HG02943 (cell line): ENCODE results near the gene SH2D1B.
"Not testable (repeated sequence)": the region's sequence is repeated elsewhere in the genome, so short reads cannot be mapped to it uniquely, and the experiment has no call there.

ENCODE experiments used
- ATAC-seq: cut with Tn5 transposase; IDR thresholded peaks from one replicate; pipeline ENCODE4 v1.9.1; 2021; ENCODE audit warnings: mild to moderate bottlenecking, low read depth, moderate library complexity; ENCODE audit not compliant: unreplicated experiment

SH2D1B gene

DNA sequence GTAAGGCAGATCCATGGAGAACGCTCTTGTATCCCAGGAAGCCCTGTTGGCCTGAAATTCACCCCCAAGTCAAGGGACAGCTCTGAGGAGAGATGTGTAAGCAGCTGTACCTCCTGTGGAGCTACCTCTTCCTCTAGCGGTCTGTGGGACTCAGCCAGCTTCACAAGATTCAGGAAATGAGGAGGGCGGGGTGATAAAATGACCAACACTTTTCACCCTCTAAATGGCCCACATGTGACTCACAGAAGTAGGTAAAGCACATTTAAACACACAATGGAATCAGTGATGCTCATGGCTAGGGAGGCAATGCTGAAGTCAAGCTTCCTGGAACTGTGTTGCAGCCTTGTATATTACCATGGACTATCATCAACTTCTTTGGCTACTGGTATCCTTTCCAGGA lies at the start of gene SH2D1B:
TSS of gene SH2D1B (minus strand) at position 135 of the 400 bp plus-strand sequence. CDS start at position 15, 120 bp downstream.
- ATAC-seq = no peak

GRCh38 chr1:162458236-162458635 lies 46.3 kb upstream of the SH2D1B start:
- no peak for ATAC-seq

DNA sequence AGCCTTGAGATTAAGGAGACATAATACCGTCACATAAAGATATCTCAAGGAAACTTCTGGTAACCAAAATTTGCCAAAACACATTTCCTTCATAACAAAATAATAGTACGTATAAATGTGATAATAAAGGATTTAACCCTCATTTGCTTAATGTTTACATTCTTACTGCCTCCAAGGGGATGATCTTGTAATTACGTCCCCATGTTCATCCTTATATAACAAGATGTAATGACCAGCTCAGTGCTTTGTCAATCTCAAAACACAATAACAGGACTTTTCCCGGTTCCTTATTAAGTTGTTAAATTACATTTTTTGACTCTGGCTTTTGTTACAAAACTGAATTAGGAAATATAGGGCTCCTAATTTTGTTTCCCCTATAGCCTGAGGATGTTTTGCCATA lies 44.4 kb upstream of the SH2D1B start:
- no peak for ATAC-seq

GRCh38 chr1:162454361-162454760 lies 42.4 kb upstream of the SH2D1B start:
- not testable (repeated sequence) for ATAC-seq

DNA sequence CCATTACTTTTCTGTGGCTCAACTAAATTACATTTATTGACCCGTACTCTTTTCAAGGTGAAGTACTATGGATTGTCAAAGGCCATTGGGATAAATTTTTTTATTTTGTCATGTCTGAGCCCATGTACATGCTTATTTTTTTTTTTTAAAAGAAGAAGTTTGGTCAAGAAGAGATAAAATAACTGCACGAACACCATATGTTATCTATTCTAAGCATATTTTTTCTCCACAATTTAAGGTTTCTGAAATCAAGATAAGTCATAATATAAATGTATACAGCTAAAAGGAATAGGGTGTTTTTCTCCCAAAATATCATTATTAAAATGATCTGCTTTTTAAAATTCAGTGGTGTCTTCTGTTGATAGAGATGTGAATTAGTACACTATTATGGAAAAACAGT lies 35.0 kb upstream of the SH2D1B start:
- ATAC-seq = no peak

DNA sequence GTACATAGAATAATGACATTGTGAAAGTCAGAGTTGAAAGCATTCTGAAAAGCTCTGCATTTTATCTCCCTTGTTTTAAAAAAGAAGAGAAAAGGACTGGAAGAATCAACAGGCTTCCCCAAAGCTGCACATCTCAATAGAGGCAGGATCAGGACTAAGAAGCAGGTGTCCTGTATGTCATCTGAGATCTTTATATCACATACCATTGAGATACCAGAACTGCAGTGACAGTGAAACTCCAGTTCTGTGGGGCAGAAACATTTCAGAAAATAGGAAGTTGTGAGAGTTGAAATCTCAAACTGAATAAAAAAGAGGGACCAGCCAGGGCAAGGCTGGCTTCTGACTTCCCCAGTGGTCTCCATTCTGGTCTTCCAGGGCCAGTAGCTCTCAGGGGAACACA lies 33.0 kb upstream of the SH2D1B start:
- no peak for ATAC-seq

- not testable (repeated sequence) for ATAC-seq
Observed at GRCh38 chr1:162432977-162433713, 21.2 kb upstream of the SH2D1B start.

DNA sequence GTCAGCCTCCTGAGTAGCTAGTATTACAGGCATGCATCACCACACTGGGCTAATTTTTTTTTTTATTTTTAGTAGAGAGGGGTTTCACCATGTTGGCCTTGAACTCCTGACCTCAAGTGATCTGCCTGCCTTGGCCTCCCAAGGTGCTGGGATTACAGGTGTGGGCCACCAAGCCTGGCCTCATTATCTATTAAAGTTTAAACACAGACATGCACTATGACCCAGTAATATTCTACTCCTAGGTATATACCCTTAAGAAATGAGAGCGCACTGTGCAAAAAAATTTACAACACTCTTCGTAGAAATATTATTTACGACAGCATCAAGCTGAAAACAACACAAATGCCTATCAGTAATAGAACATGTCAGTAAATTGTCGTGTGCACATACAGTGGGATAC lies 18.6 kb upstream of the SH2D1B start:
- no peak for ATAC-seq

DNA sequence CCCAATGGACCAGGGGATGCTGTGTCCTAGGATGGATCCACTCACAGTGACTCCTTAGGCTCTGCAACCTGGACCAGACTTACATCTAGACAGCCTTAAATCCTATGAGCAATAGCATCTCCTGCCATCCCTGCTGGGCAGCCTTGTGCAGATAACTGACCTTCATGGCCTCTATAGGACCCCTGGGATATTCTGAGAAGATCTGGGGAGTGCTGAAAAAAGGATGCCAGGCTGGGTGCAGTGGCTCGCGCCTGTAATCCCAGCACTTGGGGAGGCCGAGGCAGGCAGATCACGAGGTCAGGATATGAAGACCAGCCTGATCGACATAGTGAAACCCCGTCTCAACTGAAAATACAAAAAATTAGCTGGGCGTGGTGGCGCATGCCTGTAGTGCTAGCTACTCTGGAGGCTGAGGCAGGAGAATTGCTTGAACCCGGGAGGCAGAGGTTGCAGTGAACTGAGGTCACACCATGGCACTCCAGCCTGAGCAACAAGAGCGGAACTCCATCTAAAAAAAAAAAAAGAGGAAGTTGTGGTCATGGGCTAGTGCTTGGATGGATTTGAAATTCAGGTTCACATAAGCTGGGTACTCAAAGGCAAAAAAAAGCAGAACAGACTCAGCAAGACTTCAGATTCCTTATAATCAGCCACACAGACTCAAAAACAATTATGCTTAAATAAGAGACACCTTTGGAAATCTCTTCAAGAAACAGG lies 10.9 kb upstream of the SH2D1B start:
- ATAC-seq = no peak

- ATAC-seq = no peak
Observed at GRCh38 chr1:162421258-162422164, 9.6 kb upstream of the SH2D1B start.

GRCh38 chr1:162420120-162420519 lies 8.2 kb upstream of the SH2D1B start:
- ATAC-seq = no peak

DNA sequence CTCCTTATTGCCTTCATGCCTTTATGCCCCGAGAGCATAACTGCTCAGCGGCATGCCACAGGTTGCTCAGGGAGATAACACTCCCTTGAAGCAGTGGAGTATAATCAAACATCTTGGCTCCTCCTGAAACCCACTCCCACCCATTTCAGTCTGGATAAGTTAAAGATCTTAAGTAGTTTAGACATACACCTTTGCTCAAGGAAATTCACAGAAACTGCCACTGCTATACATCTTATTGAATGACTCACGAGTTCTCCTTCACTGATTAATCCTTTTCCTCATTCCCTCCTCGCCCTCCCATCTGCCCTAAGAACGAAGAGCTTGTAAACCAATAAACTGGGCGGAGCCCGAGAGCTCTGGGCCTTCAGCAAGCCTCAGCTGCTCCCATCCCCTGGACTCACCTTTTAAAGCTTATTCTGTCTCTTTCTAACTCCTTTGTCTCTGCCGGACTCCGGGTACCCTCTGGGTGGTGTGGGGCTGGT lies 7.6 kb upstream of the SH2D1B start:
- ATAC-seq = not testable (repeated sequence)

DNA sequence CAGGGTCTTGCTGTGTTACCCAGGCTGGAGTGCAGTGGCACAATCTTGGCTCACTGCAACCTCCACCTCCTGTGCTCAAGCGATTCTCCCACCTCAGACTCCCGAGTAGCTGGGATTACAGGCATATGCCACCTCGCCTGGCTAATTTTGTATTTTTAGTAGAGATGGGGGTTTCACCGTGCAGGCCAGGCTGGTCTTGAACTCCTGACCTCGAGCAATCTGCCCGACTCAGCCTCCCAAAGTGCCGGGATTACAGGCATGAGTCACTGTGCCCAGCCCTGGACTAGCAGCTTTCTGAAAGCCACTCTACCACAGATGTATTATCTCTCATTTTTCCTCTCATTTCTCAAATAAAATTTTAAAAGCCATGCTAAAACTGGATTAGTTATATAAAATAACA lies 6.6 kb upstream of the SH2D1B start:
- ATAC-seq = not testable (repeated sequence)

DNA sequence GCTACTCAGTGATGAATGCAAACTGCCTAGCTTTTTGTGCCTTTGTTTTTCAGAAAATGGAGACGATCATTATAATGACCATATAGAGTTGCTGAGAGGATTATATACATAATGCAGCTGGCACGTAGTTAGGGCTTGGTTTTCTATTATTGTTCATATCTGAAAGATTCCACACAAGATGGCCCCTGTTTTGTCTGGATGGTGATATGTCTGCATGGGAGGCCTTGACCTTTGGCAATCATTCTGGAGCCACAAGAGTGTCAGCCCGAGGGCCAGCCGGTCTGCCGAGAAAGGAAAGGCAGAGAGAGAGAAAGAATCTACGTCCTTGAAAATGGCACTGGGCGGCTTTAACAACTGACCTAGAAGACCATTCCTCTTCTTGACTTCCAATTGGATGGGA lies 5.7 kb upstream of the SH2D1B start:
- ATAC-seq = no peak

- ATAC-seq = no peak
Observed at GRCh38 chr1:162416909-162417308, 5.0 kb upstream of the SH2D1B start.

GRCh38 chr1:162416215-162416614 lies 4.3 kb upstream of the SH2D1B start:
- no peak for ATAC-seq

- ATAC-seq = no peak
Observed at GRCh38 chr1:162407539-162407938, 4.4 kb downstream of the SH2D1B start.

DNA sequence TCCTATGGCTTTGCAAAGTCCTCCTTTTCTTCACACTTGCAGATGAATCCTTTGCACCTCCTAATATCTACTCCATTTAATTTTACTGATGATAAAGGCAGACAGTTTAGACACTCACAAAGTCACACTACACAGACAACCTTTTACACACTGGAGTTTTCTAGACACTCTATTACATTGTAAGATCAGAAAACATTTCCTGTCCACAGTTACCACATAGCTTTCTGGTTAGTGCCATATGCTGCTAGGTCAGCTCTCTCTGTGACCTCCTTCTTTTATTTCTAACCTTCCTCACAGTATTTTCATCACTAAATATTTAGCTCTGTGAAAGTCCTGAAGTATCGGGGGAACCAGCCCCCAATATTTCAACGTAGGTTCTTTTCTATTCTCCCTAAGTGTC lies 5.1 kb downstream of the SH2D1B start:
- ATAC-seq = no peak

GRCh38 chr1:162405800-162406199 lies 6.1 kb downstream of the SH2D1B start:
- ATAC-seq = no peak

DNA sequence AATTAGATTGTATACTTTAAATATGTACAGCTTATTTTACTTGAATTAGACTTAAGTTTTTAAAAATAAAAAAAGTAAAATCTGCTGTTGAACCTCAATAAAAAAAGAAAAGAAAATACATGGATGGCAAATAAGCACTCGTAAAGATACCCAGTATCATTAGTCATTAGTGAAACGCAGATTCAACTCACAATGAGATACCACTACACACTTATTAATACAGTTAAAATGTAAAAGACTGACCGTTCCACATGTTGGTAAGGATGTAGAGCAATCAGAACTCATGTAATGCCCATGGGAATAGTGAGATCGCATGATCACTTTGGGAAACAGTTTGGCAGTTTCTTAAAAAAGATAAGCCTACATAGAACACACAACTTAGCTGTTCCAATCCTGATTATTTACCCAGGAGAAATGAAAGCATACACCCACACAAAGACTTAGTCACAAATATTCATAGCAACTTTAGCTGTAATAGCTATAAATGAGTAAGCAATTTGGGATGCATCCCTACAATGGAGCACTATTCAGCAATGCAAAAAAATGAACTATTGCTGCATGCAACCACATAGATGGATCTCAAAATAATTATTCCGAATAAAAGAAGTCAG lies 7.3 kb downstream of the SH2D1B start:
- no peak for ATAC-seq
